GM10248 (cell line): ENCODE data around the gene KRABD2.

Experiments used
- CTCF ChIA-PET: fragments of 300-600 bp; sonication (Branson Sonifier 250); formaldehyde crosslinking; extraction: SDS; loops from one replicate; lab custom pipeline; 2021; ENCODE audit warnings: antibody characterized with exemption; lab: Yijun Ruan, JAX
- POLR2A ChIA-PET: fragments of 350-650 bp; sonication (Branson Sonifier 250); formaldehyde crosslinking; extraction: SDS; loops from one replicate; lab custom pipeline; 2020; ENCODE audit warnings: antibody characterized with exemption; lab: Yijun Ruan, JAX
- DNase-seq: peaks from one replicate; pipeline ENCODE4 v3.0.0; 2012; ENCODE audit errors: extremely low spot score
- TF ChIP-seq, protein P1 (sequence below): IDR thresholded peaks from 2 replicates; pipeline ENCODE4 v1.5.1; 2012; ENCODE audit warnings: mild to moderate bottlenecking, low read depth; ENCODE audit errors: extremely low read depth, missing control alignments, control extremely low read depth

The KRABD2 gene

DNA sequence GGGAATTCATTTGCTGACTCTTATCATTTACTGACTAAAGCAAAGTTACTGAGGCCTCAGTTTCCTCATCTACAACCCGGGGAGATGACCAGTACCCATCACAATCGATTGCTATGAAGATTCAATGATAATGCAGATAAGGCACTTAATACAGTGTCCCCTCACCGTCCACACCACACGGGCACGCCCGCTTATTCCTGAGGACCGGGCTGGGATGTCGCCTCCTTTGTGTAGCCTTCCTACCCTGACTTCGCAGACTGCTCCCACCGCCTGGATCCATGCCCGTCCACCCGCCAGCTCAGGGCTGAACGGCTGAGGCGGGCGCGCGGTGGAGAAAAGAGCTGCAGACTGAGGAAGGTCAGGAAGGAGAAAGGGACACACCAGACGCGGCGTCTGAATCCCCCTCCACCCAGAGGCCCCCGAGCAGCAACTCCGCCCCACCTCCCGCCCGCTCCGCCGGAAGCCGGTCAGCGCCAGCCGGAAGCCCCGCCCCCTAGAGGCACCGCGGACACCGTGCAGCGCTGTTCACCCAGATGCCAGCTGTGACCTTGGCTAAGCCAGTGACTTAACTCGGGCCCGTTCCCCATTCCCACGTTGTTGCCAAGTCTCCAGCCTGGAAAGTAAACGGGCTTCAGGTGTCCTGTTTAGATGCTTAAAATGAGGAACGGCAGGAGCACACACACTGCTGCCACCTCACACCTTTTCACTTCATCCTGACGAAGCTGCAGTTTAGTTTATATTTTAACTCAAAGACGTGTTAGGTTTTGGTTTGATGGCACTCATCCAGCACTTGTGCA is at the start of gene KRABD2:
Gene KRABD2 (minus strand): TSS at position 434 of the 797 bp plus-strand sequence.
- TF ChIP-seq, protein P1, sequence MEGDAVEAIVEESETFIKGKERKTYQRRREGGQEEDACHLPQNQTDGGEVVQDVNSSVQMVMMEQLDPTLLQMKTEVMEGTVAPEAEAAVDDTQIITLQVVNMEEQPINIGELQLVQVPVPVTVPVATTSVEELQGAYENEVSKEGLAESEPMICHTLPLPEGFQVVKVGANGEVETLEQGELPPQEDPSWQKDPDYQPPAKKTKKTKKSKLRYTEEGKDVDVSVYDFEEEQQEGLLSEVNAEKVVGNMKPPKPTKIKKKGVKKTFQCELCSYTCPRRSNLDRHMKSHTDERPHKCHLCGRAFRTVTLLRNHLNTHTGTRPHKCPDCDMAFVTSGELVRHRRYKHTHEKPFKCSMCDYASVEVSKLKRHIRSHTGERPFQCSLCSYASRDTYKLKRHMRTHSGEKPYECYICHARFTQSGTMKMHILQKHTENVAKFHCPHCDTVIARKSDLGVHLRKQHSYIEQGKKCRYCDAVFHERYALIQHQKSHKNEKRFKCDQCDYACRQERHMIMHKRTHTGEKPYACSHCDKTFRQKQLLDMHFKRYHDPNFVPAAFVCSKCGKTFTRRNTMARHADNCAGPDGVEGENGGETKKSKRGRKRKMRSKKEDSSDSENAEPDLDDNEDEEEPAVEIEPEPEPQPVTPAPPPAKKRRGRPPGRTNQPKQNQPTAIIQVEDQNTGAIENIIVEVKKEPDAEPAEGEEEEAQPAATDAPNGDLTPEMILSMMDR = peak; percentile 66
- DNase-seq = peak; percentile 97
- CTCF ChIA-PET = interaction anchor here (0.5 to 2.8 kb wide), 16 partner anchors 14 to 431 kb away, joined by 3 to 18 read pairs (median 4); no protein-coding TSS in a partner anchor
- POLR2A ChIA-PET = interaction anchor here (0.6 kb wide), 1 partner anchor 213 kb away, joined by 3 read pairs; no protein-coding TSS in a partner anchor

GRCh38 chr17:8421571-8421970 is 45.1 kb upstream of the KRABD2 start:
- POLR2A ChIA-PET = no interaction called here
- TF ChIP-seq, protein P1 = no peak
- no peak for DNase-seq
- CTCF ChIA-PET = interaction anchor here (1.1 to 2.5 kb wide), 3 partner anchors 11 to 24 kb away, joined by 3 to 26 read pairs (median 3); partner anchors contain the start of gene NDEL1

- POLR2A ChIA-PET = no interaction called here
- TF ChIP-seq, protein P1 = no peak
These were observed 43.8 kb upstream of the KRABD2 start for GRCh38 chr17:8420041-8420934.

GRCh38 chr17:8419305-8419704 is 42.8 kb upstream of the KRABD2 start:
- DNase-seq = no peak
- POLR2A ChIA-PET = no interaction called here
- CTCF ChIA-PET = interaction anchor here (1.2 to 3.3 kb wide), 3 partner anchors 9 to 327 kb away, joined by 5 to 26 read pairs (median 9); partner anchors contain the start of gene RPL26
- TF ChIP-seq, protein P1 = no peak

More at GRCh38 chr17:8420041-8420934, 43.8 kb upstream of the KRABD2 start:
- CTCF ChIA-PET = interaction anchor here (1.2 to 3.3 kb wide), 4 partner anchors 10 to 326 kb away, joined by 3 to 26 read pairs (median 7); partner anchors contain the start of gene RPL26
- no peak for DNase-seq

DNA sequence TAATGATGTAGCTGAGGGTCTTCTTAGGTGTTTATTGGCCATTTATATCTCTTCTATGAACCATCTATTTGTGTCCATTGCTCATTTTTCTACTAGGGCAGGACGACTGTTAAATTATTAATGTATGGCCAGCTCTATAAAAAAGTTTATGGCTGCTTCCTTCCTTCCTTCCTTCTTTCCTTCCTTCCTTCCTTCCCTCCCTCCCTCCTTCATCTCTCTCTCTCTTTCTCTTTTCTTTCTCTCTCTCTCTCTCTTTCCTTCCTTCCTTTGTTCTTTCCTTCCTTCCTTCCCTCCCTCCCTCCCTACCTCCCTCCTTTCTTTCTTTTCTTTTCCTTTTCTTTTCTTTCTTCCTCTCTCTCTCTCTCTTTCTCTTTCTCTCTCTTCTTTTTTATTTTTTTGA is 42.0 kb upstream of the KRABD2 start:
- POLR2A ChIA-PET = no interaction called here
- no peak for DNase-seq

More for the DNA sequence above, 42.0 kb upstream of the KRABD2 start:
- TF ChIP-seq, protein P1 = no peak
- CTCF ChIA-PET = interaction anchor here (1.3 to 3.3 kb wide), 2 partner anchors 35 to 327 kb away, joined by 3 to 9 read pairs; no protein-coding TSS in a partner anchor
